OCI-LY1 (cell line): ENCODE measurements around the gene CEP85L.

ENCODE experiments used
- CTCF ChIP-seq: fragments of 200-600 bp; sonication (generic), shearing (Covaris generic); IDR thresholded peaks from 2 replicates; pipeline ENCODE4 v1.5.1; 2017; ENCODE audit warnings: mild to moderate bottlenecking, antibody characterized with exemption, low read length, moderate library complexity, mixed read lengths
- EZH2 ChIP-seq: fragments of 200-600 bp; sonication (generic), shearing (Covaris generic); IDR thresholded peaks from 2 replicates; pipeline ENCODE4 v1.8.0; 2017; ENCODE audit warnings: borderline replicate concordance, mixed run types, mild to moderate bottlenecking, antibody characterized with exemption, low read length, moderate library complexity, mixed read lengths

DNA sequence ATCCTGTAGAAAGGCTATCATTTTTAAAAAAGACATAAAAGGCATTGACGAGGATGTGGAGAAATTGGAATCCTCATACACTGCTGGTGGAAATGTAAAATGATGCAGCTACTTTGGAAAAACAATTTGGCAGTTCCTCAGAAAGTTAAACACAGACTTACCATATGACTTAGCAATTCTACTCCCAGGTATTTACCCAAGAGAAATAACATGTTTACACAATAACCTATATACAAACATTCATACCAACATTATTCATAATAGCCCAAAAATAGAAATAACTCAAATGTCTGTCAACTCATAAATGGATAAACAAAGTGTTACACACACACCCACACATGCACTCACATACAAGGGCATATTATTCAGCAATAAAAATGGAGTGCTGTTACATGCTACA, 23.4 kb upstream of the CEP85L start:
- no peak for TF ChIP-seq CTCF
- no peak for TF ChIP-seq EZH2
